CD4-positive, alpha-beta T cell (primary cell): ENCODE results near the gene LONP1. TPM values are rescaled to one million over a fixed set of nuclear protein-coding genes. Genes with fewer than 3 reads are reported as not detected.

ENCODE experiments used
- ATAC-seq: fragments of 200-7000 bp; cut with Tn5 transposase; one replicate; pipeline ENCODE4 v1.10.0; 2022; ENCODE audit warnings: mild to moderate bottlenecking; ENCODE audit not compliant: poor library complexity
- CTCF ChIA-PET: fragments of 350-600 bp; sonication (Branson Sonifier 250); formaldehyde crosslinking; loops from one replicate; lab custom pipeline; 2021; ENCODE audit warnings: antibody characterized with exemption, inconsistent platforms; lab: Charles Lee
- POLR2A ChIA-PET: fragments of 350-600 bp; sonication (Branson Sonifier 250); formaldehyde crosslinking; loops from one replicate; lab custom pipeline; 2021; ENCODE audit warnings: antibody characterized with exemption, inconsistent platforms; lab: Charles Lee
- DNase-seq, 14 experiments: peaks; one replicate each; pipeline ENCODE4 v3.0.0-alpha.2; 2013 to 2020; ENCODE audit warnings: mixed read lengths in 2 of 14
- H3K27ac ChIP-seq, 2 donors: one replicate each; pipeline versions ENCODE4 v1.5.1 to v1.7.0; 2013; ENCODE audit warnings: low read length in 2 of 2, low read depth in 1 of 2, mild to moderate bottlenecking in 1 of 2
- H3K27me3 ChIP-seq, 2 experiments: 1 replicate in 1 of 2; 2 replicates in 1 of 2; pipeline versions ENCODE4 v1.6.1 to v1.7.0; 2013; ENCODE audit warnings: low read length in 2 of 2, control low read depth in 1 of 2, mild to moderate bottlenecking in 1 of 2, moderate library complexity in 1 of 2; ENCODE audit not compliant: insufficient read depth in 2 of 2, control insufficient read depth in 1 of 2
- H3K36me3 ChIP-seq: one replicate; pipeline ENCODE4 v1.6.1; 2013; ENCODE audit warnings: low read length, control low read depth; ENCODE audit not compliant: insufficient read depth
- H3K4me1 ChIP-seq: one replicate; pipeline ENCODE4 v1.6.1; 2013; ENCODE audit warnings: low read length, control low read depth; ENCODE audit not compliant: insufficient read depth
- H3K4me3 ChIP-seq: one replicate; pipeline ENCODE4 v1.5.1; 2013; ENCODE audit warnings: mild to moderate bottlenecking, low read length, moderate library complexity
- H3K9me3 ChIP-seq, 2 experiments: 1 replicate in 1 of 2; 2 replicates in 1 of 2; pipeline versions ENCODE4 v1.6.1 to v1.7.0; 2013; ENCODE audit warnings: low read length in 2 of 2, mild to moderate bottlenecking in 2 of 2, control low read depth in 1 of 2, moderate library complexity in 1 of 2; ENCODE audit not compliant: control insufficient read depth in 1 of 2, insufficient read depth in 1 of 2
- H3K27ac Mint-ChIP-seq: one replicate; pipeline ENCODE4 v1.8.0; 2020; ENCODE audit warnings: mixed read lengths
- H3K27me3 Mint-ChIP-seq: one replicate; pipeline ENCODE4 v1.8.0; 2021; ENCODE audit warnings: mixed read lengths
- H3K36me3 Mint-ChIP-seq: one replicate; pipeline ENCODE4 v1.8.0; 2021; ENCODE audit warnings: low read depth, mixed read lengths
- H3K4me1 Mint-ChIP-seq: one replicate; pipeline ENCODE4 v1.8.0; 2021; ENCODE audit warnings: low read depth, mixed read lengths
- H3K4me3 Mint-ChIP-seq: one replicate; pipeline ENCODE4 v1.8.0; 2020; ENCODE audit warnings: mild to moderate bottlenecking, mixed read lengths
- H3K9me3 Mint-ChIP-seq: one replicate; pipeline ENCODE4 v1.8.0; 2020; ENCODE audit warnings: mixed read lengths
- CTCF ChIP-seq: fragments of 200-600 bp; IDR thresholded peaks from one replicate; pipeline ENCODE4 v1.8.0; 2022; ENCODE audit warnings: antibody characterized with exemption, mild to moderate bottlenecking
- intact Hi-C, 2 experiments: fragments of 100-400 bp; cut with DNase I in 1 of 2; cut with micrococcal nuclease in 1 of 2; formaldehyde crosslinking; loops; one replicate each; pipeline versions ENCODE4 v1.15.1 to v1.9.0; 2023 to 2025; cut with DNase I, micrococcal nuclease
- total RNA-seq, 174 experiments: library from RNA in 2 of 174; stranded (reverse) in 2 of 174; gene quantifications; one replicate each; pipeline ENCODE4 v1.2.3 and lab custom pipeline; 2021 to 2026

Gene LONP1
- total RNA-seq, 2 experiments from 2014 or later: 88.7 to 91.0 TPM

- Mint-ChIP-seq H3K4me3 (no peak overlapping the region), H3K36me3 (peaks cover 83% of the 10 kb centered on the region), H3K4me1 (peaks cover 39% of the 10 kb centered on the region), H3K27ac (no peak overlapping the region), H3K9me3 (no peaks in the 10 kb centered on the region), H3K27me3 (no peaks in the 10 kb centered on the region)
- Histone ChIP-seq H3K9me3 (no peaks in the 10 kb centered on the region), H3K27me3 (no peaks in the 10 kb centered on the region), H3K27ac (no peak overlapping the region), H3K36me3 (peaks cover 75% of the 10 kb centered on the region), H3K4me1 (no peaks in the 10 kb centered on the region), H3K4me3 (no peak overlapping the region)
- intact Hi-C loops: no loop called here
- no peak for TF ChIP-seq CTCF
- ChIA-PET CTCF (no interaction called here), POLR2A (no interaction called here)
- ATAC-seq (no peak), DNase-seq (no peak)
These were observed 75.9 kb downstream of the LONP1 start for GRCh38 chr19:5644037-5644436.

GRCh38 chr19:5643060-5643459, 76.9 kb downstream of the LONP1 start:
- ChIA-PET CTCF (no interaction called here), POLR2A (interaction anchor here (1.3 kb wide), 1 partner anchor 20 kb away, joined by 6 read pairs; the partner anchor contains the start of genes SAFB and SAFB2)
- peaks cover 81% of the 10 kb centered on the region for H3K36me3 Mint-ChIP-seq

GRCh38 chr19:5642204-5642603, 77.7 kb downstream of the LONP1 start:
- DNase-seq (no peak), ATAC-seq (no peak)
- peaks cover 44% of the 10 kb centered on the region for H3K4me1 Mint-ChIP-seq
- intact Hi-C loops: no loop called here
- TF ChIP-seq CTCF: no peak
- Histone ChIP-seq H3K9me3 (no peaks in the 10 kb centered on the region), H3K36me3 (peaks cover 66% of the 10 kb centered on the region), H3K4me1 (peaks cover 5% of the 10 kb centered on the region), H3K27me3 (no peaks in the 10 kb centered on the region), H3K4me3 (no peak overlapping the region), H3K27ac (no peak overlapping the region)
- H3K9me3 Mint-ChIP-seq: no peaks in the 10 kb centered on the region
- H3K36me3 Mint-ChIP-seq: peaks cover 79% of the 10 kb centered on the region
- H3K4me3 Mint-ChIP-seq: no peak overlapping the region
- no peak overlapping the region for H3K27ac Mint-ChIP-seq
- ChIA-PET CTCF (no interaction called here), POLR2A (interaction anchor here (1.3 kb wide), 1 partner anchor 19 kb away, joined by 6 read pairs; the partner anchor contains the start of genes SAFB and SAFB2)
- H3K27me3 Mint-ChIP-seq: no peaks in the 10 kb centered on the region

More at GRCh38 chr19:5643060-5643459, 76.9 kb downstream of the LONP1 start:
- no peak for ATAC-seq
- Mint-ChIP-seq H3K9me3 (no peaks in the 10 kb centered on the region), H3K4me3 (no peak overlapping the region), H3K4me1 (peaks cover 39% of the 10 kb centered on the region), H3K27ac (no peak overlapping the region), H3K27me3 (no peaks in the 10 kb centered on the region)
- intact Hi-C loops: no loop called here
- Histone ChIP-seq H3K4me3 (no peak overlapping the region), H3K9me3 (no peaks in the 10 kb centered on the region), H3K4me1 (no peaks in the 10 kb centered on the region), H3K27ac (no peak overlapping the region), H3K36me3 (peaks cover 72% of the 10 kb centered on the region), H3K27me3 (no peaks in the 10 kb centered on the region)
- no peak for TF ChIP-seq CTCF
- DNase-seq: no peak

Other genes with a start within 250 kb of the LONP1 start
- gene TINCR, start 152.2 kb downstream of the LONP1 start, total RNA-seq: 1 to 10 TPM in 1 of 2 experiments, under 1 TPM in 1; 0.74 to 1.6 TPM
- 100 to 1,000 TPM; 238 to 246 TPM for gene SAFB2, start 97.4 kb downstream of the LONP1 start, total RNA-seq
- gene SAFB, start 97.1 kb downstream of the LONP1 start, total RNA-seq: 100 to 1,000 TPM; 195 to 200 TPM
- 10 to 100 TPM; 21.7 to 23.0 TPM for gene MICOS13, start 39.6 kb downstream of the LONP1 start, total RNA-seq
- gene HSD11B1L, start 39.1 kb downstream of the LONP1 start, total RNA-seq: 1 to 10 TPM; 2.4 to 2.9 TPM
- gene RPL36, start 29.9 kb downstream of the LONP1 start, total RNA-seq: 1,000 to 10,000 TPM; 1,509 to 1,565 TPM
- gene CATSPERD, start 491 bp upstream of the LONP1 start, total RNA-seq: not detected
- 1 to 10 TPM; 3.1 to 4.9 TPM for gene PRR22, start 64.6 kb upstream of the LONP1 start, total RNA-seq
- 100 to 1,000 TPM; 150 to 170 TPM for gene DUS3L, start 71.0 kb upstream of the LONP1 start, total RNA-seq
- 1 to 10 TPM; 1.5 to 1.6 TPM for gene NRTN, start 84.9 kb upstream of the LONP1 start, total RNA-seq
- gene FUT6, start 119.6 kb upstream of the LONP1 start, total RNA-seq: under 1 TPM in 1 of 2 experiments, not detected in 1; 0.17 TPM
- gene FUT3, start 131.3 kb upstream of the LONP1 start, total RNA-seq: under 1 TPM; 0.61 to 0.85 TPM
- gene FUT5, start 150.4 kb upstream of the LONP1 start, total RNA-seq: 1 to 10 TPM; 7.9 to 8.7 TPM
- 10 to 100 TPM; 94.3 to 96.7 TPM for gene NDUFA11, start 183.6 kb upstream of the LONP1 start, total RNA-seq
- gene VMAC, start 184.7 kb upstream of the LONP1 start, total RNA-seq: 10 to 100 TPM; 23.4 to 25.3 TPM
- gene CAPS, start 194.1 kb upstream of the LONP1 start, total RNA-seq: 10 to 100 TPM; 43.2 to 44.2 TPM